HG03280 (cell line): Measurements from ENCODE around the gene PRSS21.

Experiments used
- ATAC-seq: cut with Tn5 transposase; IDR thresholded peaks from one replicate; pipeline ENCODE4 v1.9.1; 2021; ENCODE audit warnings: mild to moderate bottlenecking, moderate library complexity; ENCODE audit not compliant: unreplicated experiment

The PRSS21 gene

DNA sequence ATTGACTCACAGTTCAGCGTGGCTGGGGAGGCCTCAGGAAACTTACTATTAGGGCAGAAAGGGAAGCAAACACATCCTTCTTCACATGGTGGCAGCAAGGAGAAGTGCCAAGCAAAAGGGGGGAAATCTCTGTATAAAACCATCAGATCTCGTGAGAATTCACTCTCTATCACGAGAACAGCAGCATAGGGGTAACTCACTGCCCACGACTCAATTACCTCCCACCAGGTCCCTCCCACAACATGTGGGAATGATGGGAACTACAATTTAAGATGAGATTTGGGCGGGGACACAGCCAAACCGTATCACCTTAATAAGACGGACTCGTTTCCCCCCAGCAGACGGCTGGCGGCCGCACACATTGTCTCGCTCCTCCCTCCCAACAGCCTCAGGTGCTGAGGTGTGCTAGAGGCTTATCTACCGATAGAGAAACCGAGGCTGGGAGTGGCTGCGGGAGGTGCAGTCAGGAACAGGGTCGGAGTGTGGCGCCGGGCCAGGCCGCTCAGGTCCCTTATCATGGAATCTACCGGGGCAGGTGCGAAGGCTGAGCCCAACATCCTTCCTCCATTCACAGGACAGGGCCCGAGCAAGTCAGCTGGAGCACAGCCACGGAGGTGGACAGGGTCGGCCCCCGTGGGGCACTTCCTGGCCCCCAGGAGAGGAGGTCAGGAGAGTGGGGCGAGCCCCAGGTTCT is 8.2 kb downstream of the PRSS21 start:
- ATAC-seq = no peak

- no peak for ATAC-seq
These were observed 8.9 kb downstream of the PRSS21 start for GRCh38 chr16:2825906-2826305.

- no peak for ATAC-seq
These were observed 9.7 kb downstream of the PRSS21 start for GRCh38 chr16:2826591-2827373.

DNA sequence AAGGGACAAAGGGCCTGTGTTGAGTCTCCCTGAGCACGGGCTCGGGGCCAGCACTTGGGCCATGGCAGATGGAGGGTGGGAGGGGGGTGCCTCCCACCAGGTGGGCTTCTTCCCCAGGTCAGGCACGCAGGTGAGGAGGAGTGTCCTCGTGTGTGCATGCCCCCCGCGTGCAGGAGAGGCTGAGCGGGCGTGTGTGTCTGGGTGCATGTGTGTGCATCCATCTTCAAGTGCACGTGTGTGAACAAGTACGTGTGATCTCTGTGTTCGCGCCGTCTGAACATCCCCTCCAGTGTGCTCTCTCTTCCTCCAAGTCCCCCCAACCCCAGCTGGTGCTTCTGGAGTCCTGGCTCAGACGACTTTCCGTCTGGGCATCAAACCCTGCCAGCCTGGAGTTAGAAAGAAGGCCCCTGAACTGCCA is 10.3 kb downstream of the PRSS21 start:
- no peak for ATAC-seq

DNA sequence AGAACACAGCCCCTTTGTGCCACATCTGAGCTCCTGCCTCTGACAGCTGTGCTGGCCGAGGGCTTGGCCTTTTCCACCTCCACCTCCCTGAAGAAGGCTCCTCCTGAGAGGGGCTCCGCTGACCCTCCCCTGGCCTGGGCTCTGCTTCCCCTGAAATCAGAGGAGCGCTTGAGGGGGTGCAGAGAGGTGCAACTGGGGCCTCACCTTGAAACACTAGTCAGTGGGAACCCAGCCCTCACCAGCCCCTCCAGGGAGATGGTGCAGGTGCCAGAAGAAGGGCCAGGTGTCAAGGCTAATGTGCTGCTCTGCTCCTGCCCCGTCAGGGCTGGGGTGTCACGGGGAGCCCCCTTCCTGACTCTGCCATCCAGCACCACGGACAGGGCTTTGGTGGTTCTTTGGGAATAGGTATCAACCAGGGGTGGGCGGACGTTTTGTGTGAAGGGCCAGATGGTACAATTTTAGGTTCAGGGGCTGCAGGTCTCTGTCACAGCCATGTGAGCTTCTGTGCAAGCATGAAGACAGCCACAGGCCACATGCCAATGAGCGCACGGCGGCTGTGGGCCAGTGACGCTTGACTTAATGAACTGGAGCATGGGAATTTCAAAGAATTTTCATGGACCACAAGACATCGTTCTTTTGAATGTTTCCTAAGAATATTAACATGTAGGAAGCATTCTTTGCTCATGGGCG is 10.9 kb downstream of the PRSS21 start:
- no peak for ATAC-seq

GRCh38 chr16:2828521-2828840 is 11.4 kb downstream of the PRSS21 start:
- ATAC-seq = no peak

DNA sequence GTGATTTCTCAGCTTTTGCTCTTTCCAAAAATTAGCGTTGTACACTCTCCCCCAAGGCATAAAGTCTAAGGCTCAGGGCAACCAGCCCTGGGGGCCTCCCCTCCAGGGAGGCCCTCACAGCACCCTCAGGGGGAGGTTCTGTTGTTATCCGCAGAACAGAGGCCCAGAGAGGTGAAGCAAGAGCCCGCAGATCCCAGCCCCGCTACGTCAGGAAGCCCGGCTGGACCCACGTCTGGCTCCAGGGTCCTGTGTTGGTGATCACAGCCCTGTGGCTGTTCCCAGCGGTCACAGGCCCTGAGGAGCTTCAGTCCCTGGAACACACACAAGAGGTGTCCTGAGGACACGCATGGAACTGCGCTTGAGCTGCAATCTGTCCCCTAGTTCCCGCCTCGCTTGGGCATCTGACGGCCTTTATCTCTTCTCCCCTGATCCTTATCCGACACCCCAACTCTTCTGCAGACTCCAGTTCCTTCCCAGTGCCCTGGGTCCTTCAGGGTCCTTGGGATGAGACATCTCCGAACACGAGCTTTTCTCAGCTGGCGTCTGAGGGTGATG is 11.9 kb downstream of the PRSS21 start:
- ATAC-seq = no peak

GRCh38 chr16:2829501-2830354 is 12.7 kb downstream of the PRSS21 start, which contains the start of gene ZG16B:
Gene ZG16B (plus strand): TSS chr16:2830303. CDS start chr16:2830442, 139 bp downstream.
- ATAC-seq = no peak

DNA sequence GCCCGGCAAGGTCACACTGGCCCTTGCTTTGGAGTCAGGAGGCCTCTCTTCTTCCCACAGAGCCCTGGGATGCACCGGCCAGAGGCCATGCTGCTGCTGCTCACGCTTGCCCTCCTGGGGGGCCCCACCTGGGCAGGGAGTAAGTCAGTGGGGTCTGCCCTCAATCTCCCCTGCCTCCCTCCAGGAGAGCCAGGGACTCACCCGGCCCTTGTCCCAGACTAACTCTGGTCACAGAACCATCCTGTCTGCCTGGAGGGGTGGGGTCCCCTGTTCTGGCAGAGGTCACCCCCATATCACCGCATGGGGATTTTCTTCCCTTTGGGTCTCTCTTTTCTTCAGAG is 13.3 kb downstream of the PRSS21 start:
- no peak for ATAC-seq

DNA sequence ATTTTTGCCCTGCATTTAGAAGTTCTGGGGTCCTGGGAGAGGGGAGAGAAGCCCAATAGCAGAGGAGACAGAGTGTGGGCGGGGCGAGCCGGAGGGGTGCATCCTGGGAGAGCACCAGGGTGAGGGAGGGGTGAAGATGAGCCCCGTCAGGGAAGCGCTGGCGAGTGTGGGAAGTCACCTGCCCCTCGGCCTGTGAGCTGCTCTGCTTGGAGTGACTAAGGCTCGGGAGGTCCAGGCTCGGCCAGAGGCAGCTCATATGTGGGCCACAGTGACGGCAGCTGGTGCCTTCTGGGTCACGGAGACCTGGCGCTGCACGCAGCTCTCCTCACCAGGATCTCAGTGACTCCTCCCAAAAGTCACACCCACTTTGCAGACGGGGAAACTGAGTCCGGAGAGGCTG is 14.2 kb downstream of the PRSS21 start:
- no peak for ATAC-seq

GRCh38 chr16:2833776-2834175 is 16.7 kb downstream of the PRSS21 start:
- no peak for ATAC-seq

GRCh38 chr16:2834968-2835367 is 17.9 kb downstream of the PRSS21 start:
- no peak for ATAC-seq

- ATAC-seq = no peak
These were observed 18.8 kb downstream of the PRSS21 start for GRCh38 chr16:2835638-2836493.

GRCh38 chr16:2836646-2837508 is 19.8 kb downstream of the PRSS21 start:
- no peak for ATAC-seq

DNA sequence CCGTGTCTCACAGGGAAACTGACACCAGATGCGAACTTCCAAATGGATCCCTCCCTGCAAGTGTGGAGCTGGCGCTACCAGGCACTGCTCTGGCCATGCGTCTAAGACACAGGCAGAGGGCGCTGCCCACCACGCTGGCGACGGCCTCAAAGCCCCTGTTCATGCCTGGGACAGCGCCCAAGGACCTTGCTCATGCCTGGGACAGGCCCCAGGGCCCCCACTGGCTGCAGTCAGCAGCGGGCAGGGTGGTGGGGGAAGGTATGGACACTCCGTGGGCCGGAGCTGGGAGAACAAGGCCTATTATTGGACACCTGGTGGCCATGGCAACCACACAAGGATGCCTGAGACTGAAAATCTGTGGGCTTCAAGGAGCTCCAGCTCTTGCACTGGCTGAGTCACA is 21.9 kb downstream of the PRSS21 start:
- no peak for ATAC-seq

GRCh38 chr16:2839650-2840450 is 22.8 kb downstream of the PRSS21 start:
- ATAC-seq = no peak

DNA sequence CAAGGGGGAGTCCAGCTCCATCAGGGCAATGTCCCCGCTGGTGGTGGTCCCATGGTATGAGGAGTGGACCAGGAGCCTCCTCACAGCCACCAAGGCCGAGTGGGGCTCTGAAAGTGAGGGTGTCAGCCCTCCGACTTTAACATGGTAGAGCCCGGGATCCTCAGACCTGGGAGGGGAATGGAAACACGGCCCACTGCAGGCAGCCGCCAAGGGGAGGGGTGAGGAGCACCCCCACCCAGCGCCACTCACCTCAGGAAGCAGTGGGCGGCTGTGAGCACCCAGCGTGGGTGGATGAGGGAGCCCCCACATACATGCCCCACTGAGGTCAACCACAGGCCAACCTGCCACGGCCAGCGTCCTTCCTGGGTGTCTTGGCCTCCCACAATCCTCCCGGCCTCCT is 23.9 kb downstream of the PRSS21 start:
- no peak for ATAC-seq
